Measurements from ENCODE around the gene FARP1. TPM values are rescaled to one million over a fixed set of nuclear protein-coding genes. Genes with fewer than 3 reads are reported as not detected.

The FARP1 gene
- total and polyA plus RNA-seq, 2 of the 13 experiments (the other 11 are each of a cell fraction or from before 2014, with no cell fraction given): 70.6 to 126 TPM

GRCh38 chr13:98433654-98434053 lies 290.8 kb downstream of the FARP1 start:
- TF ChIP-seq RBM22 (optimal IDR thresholded peaks at IDR 0.05; ENCODE audit: low read length) (peak; percentile 83), SMAD1 (CRISPR knock-in tag; IDR thresholded peaks at IDR 0.05; ENCODE audit: borderline replicate concordance, low read depth) (no peak), ZNF770 (CRISPR knock-in tag; IDR thresholded peaks at IDR 0.05) (peak; percentile 55)
- Histone ChIP-seq H3K4me3 (replicated peaks in 1 of 3; ENCODE audit: insufficient read depth in 1 of 3, low read depth in 2 of 3, low read length in 3 of 3) (no peak overlapping the region), H3K36me3 (replicated peaks in 1 of 2; ENCODE audit: control insufficient read depth in 1 of 2, insufficient read depth in 2 of 2, low read length in 2 of 2) (peaks cover 43 to 78% of the 10 kb centered on the region in 2 experiments), H2AFZ (ENCODE audit: low read length) (no peak overlapping the region), H3K79me2 (ENCODE audit: insufficient read depth, low read length) (no peaks in the 10 kb centered on the region), H3K27ac (ENCODE audit: extremely low read length, insufficient read depth, low read length) (no peak overlapping the region), H3K9ac (ENCODE audit: insufficient read depth, low read depth, low read length) (no peak overlapping the region), H3K4me2 (ENCODE audit: low read depth, low read length) (no peak overlapping the region), H3K4me1 (ENCODE audit: insufficient read depth, low read length) (no peaks in the 10 kb centered on the region), H3K27me3 (ENCODE audit: control insufficient read depth in 1 of 2, insufficient read depth in 2 of 2, low read length in 2 of 2) (no peaks in the 10 kb centered on the region), H3K9me3 (ENCODE audit: low read length) (no peaks in the 10 kb centered on the region), H4K20me1 (ENCODE audit: insufficient read depth, low read length) (no peaks in the 10 kb centered on the region)
- FAIRE-seq (no peak), DNase-seq (ENCODE audit: low spot score) (no peak), ATAC-seq (no peak)
- WGBS (ENCODE audit: low lambda C conversion rate): 100% methylated on average over 7 of the region's 10 CpGs
- in situ Hi-C loops (cut with HindIII; ENCODE audit: extremely low pct_ligation_motif_present, low pct_unique_long_range_greater_than_20kb) (loop anchor here (25.0 kb wide), 1 partner anchor 571 kb away; no protein-coding TSS in a partner anchor), intact Hi-C loops (cut with micrococcal nuclease; ENCODE audit: unreplicated experiment) (no loop called here)
- ChIA-PET POLR2A (no interaction called here), CTCF (ENCODE audit: low intra/inter-chr PET ratio, low total read pairs) (no interaction called here)
- BruUV-seq (replicated peaks): no TSS peak

DNA sequence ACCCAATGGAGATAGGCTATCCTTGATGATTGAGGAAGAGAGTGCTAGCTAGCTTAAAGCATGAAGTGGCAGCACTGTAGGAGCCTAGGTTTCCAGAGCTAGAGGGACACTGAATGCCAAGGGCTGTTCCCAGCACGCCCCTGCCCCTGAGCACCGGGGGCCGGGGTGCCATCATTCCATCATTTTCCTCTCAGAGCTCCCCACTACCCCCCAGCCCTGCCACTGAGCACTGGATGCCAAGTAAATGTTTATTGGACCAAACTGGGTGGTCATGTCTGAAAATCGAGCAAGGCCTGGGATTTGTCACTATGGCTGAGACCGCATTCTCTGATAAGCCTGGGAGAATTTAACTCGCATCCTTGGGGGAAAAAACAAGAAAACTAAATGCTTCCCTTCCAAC lies 291.2 kb downstream of the FARP1 start:
- FAIRE-seq (no peak), DNase-seq (ENCODE audit: low spot score) (no peak), ATAC-seq (no peak)
- CTCF ChIA-PET (ENCODE audit: low intra/inter-chr PET ratio, low total read pairs): no interaction called here
- Histone ChIP-seq H4K20me1 (ENCODE audit: insufficient read depth, low read length) (no peaks in the 10 kb centered on the region), H3K4me3 (replicated peaks in 1 of 3; ENCODE audit: insufficient read depth in 1 of 3, low read depth in 2 of 3, low read length in 3 of 3) (no peak overlapping the region), H3K27me3 (ENCODE audit: control insufficient read depth in 1 of 2, insufficient read depth in 2 of 2, low read length in 2 of 2) (no peaks in the 10 kb centered on the region), H3K9me3 (ENCODE audit: low read length) (no peaks in the 10 kb centered on the region), H3K4me1 (ENCODE audit: insufficient read depth, low read length) (no peaks in the 10 kb centered on the region), H3K36me3 (replicated peaks in 1 of 2; ENCODE audit: control insufficient read depth in 1 of 2, insufficient read depth in 2 of 2, low read length in 2 of 2) (peaks cover 43 to 76% of the 10 kb centered on the region in 2 experiments), H2AFZ (ENCODE audit: low read length) (no peak overlapping the region), H3K27ac (ENCODE audit: extremely low read length, insufficient read depth, low read length) (no peak overlapping the region), H3K4me2 (ENCODE audit: low read depth, low read length) (no peak overlapping the region), H3K9ac (ENCODE audit: insufficient read depth, low read depth, low read length) (no peak overlapping the region), H3K79me2 (ENCODE audit: insufficient read depth, low read length) (no peaks in the 10 kb centered on the region)
- in situ Hi-C loops (cut with HindIII; ENCODE audit: extremely low pct_ligation_motif_present, low pct_unique_long_range_greater_than_20kb): loop anchor here (25.0 kb wide), 1 partner anchor 572 kb away; no protein-coding TSS in a partner anchor
- 94% methylated on average over 3 of the region's 6 CpGs for WGBS (ENCODE audit: low lambda C conversion rate)
- no TSS peak for BruUV-seq (replicated peaks)
- POLR2A ChIA-PET: no interaction called here
- TF ChIP-seq ZNF687 (CRISPR knock-in tag; IDR thresholded peaks at IDR 0.05) (0 out of 2 replicates have a peak, but pooled peaks have one; percentile 5), TBX2 (CRISPR knock-in tag; IDR thresholded peaks at IDR 0.05; ENCODE audit: borderline replicate concordance) (no peak)
- intact Hi-C loops (cut with micrococcal nuclease; ENCODE audit: unreplicated experiment): no loop called here

Measured in HepG2 (cell line).